ENCODE measurements around the gene GNAS. TPM values are rescaled to one million over a fixed set of nuclear protein-coding genes. Genes with fewer than 3 reads are reported as not detected.

The GNAS gene
- total and polyA plus RNA-seq, 9 of the 15 experiments (the other 6 are each of a cell fraction or from before 2014, with no cell fraction given): 128 to 648 (median 266) TPM

- H3K36me3 ChIP-seq (ENCODE audit: control insufficient read depth, insufficient read depth, low read length): no peaks in the 10 kb centered on the region
- CTCF ChIA-PET (ENCODE audit: low intra/inter-chr PET ratio): no interaction called here
- TF ChIP-seq CBX1 (IDR thresholded peaks at IDR 0.05; ENCODE audit: low read depth) (no peak), NFATC3 (IDR thresholded peaks at IDR 0.05) (no peak), SREBF1 (IDR thresholded peaks at IDR 0.05; ENCODE audit: borderline replicate concordance, low read depth, low read length) (no peak), KLF10 (CRISPR knock-in tag; IDR thresholded peaks at IDR 0.05) (no peak), TBP (optimal IDR thresholded peaks at IDR 0.05; ENCODE audit: low read depth, low read length) (no peak), ILF3 (IDR thresholded peaks at IDR 0.05; ENCODE audit: borderline replicate concordance) (no peak), RREB1 (CRISPR knock-in tag; IDR thresholded peaks at IDR 0.05) (no peak), ZNF592 (IDR thresholded peaks at IDR 0.05) (no peak)
These were observed 23.0 kb upstream of the GNAS start for GRCh38 chr20:58829531-58829941.

More at GRCh38 chr20:58829531-58829941, 23.0 kb upstream of the GNAS start:
- H3K4me3 ChIP-seq: no peak overlapping the region
- no peak overlapping the region for H3K4me2 ChIP-seq (ENCODE audit: insufficient read depth, low read length)
- H3K27ac ChIP-seq (ENCODE audit: extremely low read depth, low read depth, low read length): no peak overlapping the region
- ATAC-seq: no peak
- H3K4me1 ChIP-seq (replicated peaks in 1 of 2; ENCODE audit: control insufficient read depth in 2 of 2, insufficient read depth in 2 of 2, low read length in 2 of 2): no peaks in the 10 kb centered on the region
- no peak overlapping the region for H3K9ac ChIP-seq (ENCODE audit: insufficient read depth in 1 of 2, low read depth in 2 of 2, low read length in 2 of 2)
- intact Hi-C loops (cut with micrococcal nuclease): no loop called here
- BruUV-seq (replicated peaks): no TSS peak
- no peak for FAIRE-seq
- H3K79me2 ChIP-seq (ENCODE audit: control insufficient read depth, insufficient read depth, low read length): no peaks in the 10 kb centered on the region
- H3K9me1 ChIP-seq (ENCODE audit: control insufficient read depth, insufficient read depth, low read length): no peaks in the 10 kb centered on the region
- in situ Hi-C loops (cut with MboI): loop anchor here (10.0 kb wide), 1 partner anchor 355 kb away; no protein-coding TSS in a partner anchor
- DNase-seq (ENCODE audit: extremely low read depth in 1 of 4, low spot score in 3 of 4): no peak
- H3K9me3 ChIP-seq (replicated peaks; ENCODE audit: control insufficient read depth, insufficient read depth, low read depth, low read length): no peaks in the 10 kb centered on the region
- WGBS (ENCODE audit: insufficient coverage, low coverage, missing lambda C conversion rate): 11% methylated on average over 6 of the region's 6 CpGs
- H2AFZ ChIP-seq (ENCODE audit: low read depth, low read length): no peak overlapping the region
- no peaks in the 10 kb centered on the region; the same call in 1 of the 2 replicates for H4K20me1 ChIP-seq (replicated peaks; ENCODE audit: control insufficient read depth, insufficient read depth, low read length)
- peaks cover 7 to 16% of the 10 kb centered on the region in 2 experiments for H3K27me3 ChIP-seq (ENCODE audit: control insufficient read depth in 2 of 2, insufficient read depth in 2 of 2, low read length in 2 of 2)
- POLR2A ChIA-PET: interaction anchor here (0.6 to 0.7 kb wide), 2 partner anchors 636 to 742 kb away, joined by 3 read pairs; no protein-coding TSS in a partner anchor
